ENCODE results near the gene STAP1.

DNA sequence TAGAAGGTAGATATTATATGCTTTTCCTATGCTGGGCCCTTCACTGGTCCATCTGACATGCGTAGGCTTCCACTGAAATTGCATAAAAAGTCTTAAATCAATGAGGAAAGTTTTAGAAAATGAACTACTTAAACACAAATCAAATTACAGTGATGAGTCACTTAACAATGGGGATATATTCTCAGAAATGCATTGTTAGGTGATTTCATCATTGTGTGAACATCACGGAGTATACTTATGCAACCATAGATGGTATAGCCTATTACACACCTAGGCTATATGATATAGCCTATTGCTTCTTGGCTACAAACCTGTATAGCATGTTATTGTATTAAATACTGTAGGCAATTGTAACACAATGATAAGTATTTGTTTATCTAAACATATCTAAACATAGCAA, 10.3 kb downstream of the STAP1 start:
- TF ChIP-seq, protein P1, sequence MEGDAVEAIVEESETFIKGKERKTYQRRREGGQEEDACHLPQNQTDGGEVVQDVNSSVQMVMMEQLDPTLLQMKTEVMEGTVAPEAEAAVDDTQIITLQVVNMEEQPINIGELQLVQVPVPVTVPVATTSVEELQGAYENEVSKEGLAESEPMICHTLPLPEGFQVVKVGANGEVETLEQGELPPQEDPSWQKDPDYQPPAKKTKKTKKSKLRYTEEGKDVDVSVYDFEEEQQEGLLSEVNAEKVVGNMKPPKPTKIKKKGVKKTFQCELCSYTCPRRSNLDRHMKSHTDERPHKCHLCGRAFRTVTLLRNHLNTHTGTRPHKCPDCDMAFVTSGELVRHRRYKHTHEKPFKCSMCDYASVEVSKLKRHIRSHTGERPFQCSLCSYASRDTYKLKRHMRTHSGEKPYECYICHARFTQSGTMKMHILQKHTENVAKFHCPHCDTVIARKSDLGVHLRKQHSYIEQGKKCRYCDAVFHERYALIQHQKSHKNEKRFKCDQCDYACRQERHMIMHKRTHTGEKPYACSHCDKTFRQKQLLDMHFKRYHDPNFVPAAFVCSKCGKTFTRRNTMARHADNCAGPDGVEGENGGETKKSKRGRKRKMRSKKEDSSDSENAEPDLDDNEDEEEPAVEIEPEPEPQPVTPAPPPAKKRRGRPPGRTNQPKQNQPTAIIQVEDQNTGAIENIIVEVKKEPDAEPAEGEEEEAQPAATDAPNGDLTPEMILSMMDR (IDR thresholded peaks at IDR 0.05): no peak
- TF ChIP-seq POLR2AphosphoS5 (IDR thresholded peaks at IDR 0.05): no peak
- no peak for TF ChIP-seq POLR2A (IDR thresholded peaks at IDR 0.05)
